ENCODE data around the gene LCP1. TPM values are rescaled to one million over a fixed set of nuclear protein-coding genes. Genes with fewer than 3 reads are reported as not detected.

LCP1 gene
- total RNA-seq, 1 experiment from 2014 or later: 1.5 TPM

GRCh38 chr13:46171217-46171616, 10.8 kb downstream of the LCP1 start:
- no TSS peak for BruUV-seq (replicated peaks)
- TF ChIP-seq SIN3A (IDR thresholded peaks at IDR 0.05; ENCODE audit: borderline replicate concordance, insufficient read depth, low read depth, low read length) (no peak), TCF7L2 (IDR thresholded peaks at IDR 0.05; ENCODE audit: low read depth, low read length) (no peak)
- Histone ChIP-seq H3K4me1 (ENCODE audit: control insufficient read depth, insufficient read depth, low read length) (no peaks in the 10 kb centered on the region), H3K9me3 (ENCODE audit: control insufficient read depth, insufficient read depth, low read depth, low read length) (no peaks in the 10 kb centered on the region), H3K27ac (ENCODE audit: low read length) (no peak overlapping the region), H3K36me3 (ENCODE audit: control insufficient read depth, insufficient read depth, low read length) (no peaks in the 10 kb centered on the region), H3K27me3 (ENCODE audit: control insufficient read depth, insufficient read depth, low read length) (no peaks in the 10 kb centered on the region; the same call in 1 of the 2 replicates), H3K4me3 (ENCODE audit: low read depth in 2 of 2, low read length in 2 of 2) (no peak overlapping the region)
- ATAC-seq (no peak), DNase-seq (ENCODE audit: low read depth, low spot score) (no peak)
- CTCF ChIA-PET: interaction anchor here (0.6 kb wide), 1 partner anchor 263 kb away, joined by 3 read pairs; no protein-coding TSS in a partner anchor
- intact Hi-C loops (cut with micrococcal nuclease; ENCODE audit: unreplicated experiment) (no loop called here), in situ Hi-C loops (cut with HindIII; ENCODE audit: low pct_unique_long_range_greater_than_20kb, low sequenced_read_pairs) (no loop called here)
- POLR2A ChIA-PET: interaction anchor here (0.6 kb wide), 1 partner anchor 10 kb away, joined by 11 read pairs; no protein-coding TSS in a partner anchor

- no TSS peak for BruUV-seq (replicated peaks)
- TF ChIP-seq, protein P1, sequence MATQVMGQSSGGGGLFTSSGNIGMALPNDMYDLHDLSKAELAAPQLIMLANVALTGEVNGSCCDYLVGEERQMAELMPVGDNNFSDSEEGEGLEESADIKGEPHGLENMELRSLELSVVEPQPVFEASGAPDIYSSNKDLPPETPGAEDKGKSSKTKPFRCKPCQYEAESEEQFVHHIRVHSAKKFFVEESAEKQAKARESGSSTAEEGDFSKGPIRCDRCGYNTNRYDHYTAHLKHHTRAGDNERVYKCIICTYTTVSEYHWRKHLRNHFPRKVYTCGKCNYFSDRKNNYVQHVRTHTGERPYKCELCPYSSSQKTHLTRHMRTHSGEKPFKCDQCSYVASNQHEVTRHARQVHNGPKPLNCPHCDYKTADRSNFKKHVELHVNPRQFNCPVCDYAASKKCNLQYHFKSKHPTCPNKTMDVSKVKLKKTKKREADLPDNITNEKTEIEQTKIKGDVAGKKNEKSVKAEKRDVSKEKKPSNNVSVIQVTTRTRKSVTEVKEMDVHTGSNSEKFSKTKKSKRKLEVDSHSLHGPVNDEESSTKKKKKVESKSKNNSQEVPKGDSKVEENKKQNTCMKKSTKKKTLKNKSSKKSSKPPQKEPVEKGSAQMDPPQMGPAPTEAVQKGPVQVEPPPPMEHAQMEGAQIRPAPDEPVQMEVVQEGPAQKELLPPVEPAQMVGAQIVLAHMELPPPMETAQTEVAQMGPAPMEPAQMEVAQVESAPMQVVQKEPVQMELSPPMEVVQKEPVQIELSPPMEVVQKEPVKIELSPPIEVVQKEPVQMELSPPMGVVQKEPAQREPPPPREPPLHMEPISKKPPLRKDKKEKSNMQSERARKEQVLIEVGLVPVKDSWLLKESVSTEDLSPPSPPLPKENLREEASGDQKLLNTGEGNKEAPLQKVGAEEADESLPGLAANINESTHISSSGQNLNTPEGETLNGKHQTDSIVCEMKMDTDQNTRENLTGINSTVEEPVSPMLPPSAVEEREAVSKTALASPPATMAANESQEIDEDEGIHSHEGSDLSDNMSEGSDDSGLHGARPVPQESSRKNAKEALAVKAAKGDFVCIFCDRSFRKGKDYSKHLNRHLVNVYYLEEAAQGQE (IDR thresholded peaks at IDR 0.05; ENCODE audit: insufficient read depth in 1 of 2, low read depth in 2 of 2, low read length in 1 of 2): no peak
- TF ChIP-seq POLR2AphosphoS5 (IDR thresholded peaks at IDR 0.05; ENCODE audit: low read depth, low read length) (no peak), TCF7L2 (IDR thresholded peaks at IDR 0.05; ENCODE audit: low read depth, low read length) (no peak), SIN3A (IDR thresholded peaks at IDR 0.05; ENCODE audit: borderline replicate concordance, insufficient read depth, low read depth, low read length) (no peak), CTCF (IDR thresholded peaks at IDR 0.05) (no peak)
- Histone ChIP-seq H3K36me3 (ENCODE audit: control insufficient read depth, insufficient read depth, low read length) (no peaks in the 10 kb centered on the region), H3K9me3 (ENCODE audit: control insufficient read depth, insufficient read depth, low read depth, low read length) (no peaks in the 10 kb centered on the region), H3K4me1 (ENCODE audit: control insufficient read depth, insufficient read depth, low read length) (no peaks in the 10 kb centered on the region), H3K27ac (ENCODE audit: low read length) (no peak overlapping the region), H3K4me3 (ENCODE audit: low read depth in 2 of 2, low read length in 2 of 2) (no peak overlapping the region), H3K27me3 (ENCODE audit: control insufficient read depth, insufficient read depth, low read length) (no peaks in the 10 kb centered on the region; the same call in 1 of the 2 replicates)
- POLR2A ChIA-PET: interaction anchor here (0.6 kb wide), 1 partner anchor 9 kb away, joined by 11 read pairs; no protein-coding TSS in a partner anchor
- ATAC-seq (no peak), DNase-seq (ENCODE audit: low read depth, low spot score) (no peak)
- CTCF ChIA-PET: no interaction called here
- in situ Hi-C loops (cut with HindIII; ENCODE audit: low pct_unique_long_range_greater_than_20kb, low sequenced_read_pairs): no loop called here
- intact Hi-C loops (cut with micrococcal nuclease; ENCODE audit: unreplicated experiment): no loop called here
These were observed 11.3 kb downstream of the LCP1 start for GRCh38 chr13:46170687-46171086.

DNA sequence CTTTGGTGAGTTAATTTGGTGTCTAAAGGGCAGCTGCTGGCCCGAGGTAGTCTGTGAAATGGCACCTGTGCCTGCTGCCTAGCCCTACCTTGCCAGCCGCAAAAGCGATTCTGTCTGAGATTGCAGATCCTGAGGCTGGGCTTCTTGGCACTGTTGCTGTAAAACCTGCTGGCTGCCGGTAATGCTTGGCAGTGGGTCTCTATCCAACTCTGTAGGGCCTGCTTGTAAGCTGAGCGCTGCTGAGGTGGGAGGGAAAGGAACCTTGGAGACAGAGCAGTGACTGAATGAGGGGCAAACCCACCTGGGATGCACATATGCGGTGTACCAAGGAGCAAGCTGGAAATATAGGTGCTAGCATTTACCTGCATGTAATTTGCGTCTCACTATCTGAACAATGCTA, 11.7 kb downstream of the LCP1 start:
- ChIA-PET CTCF (no interaction called here), POLR2A (no interaction called here)
- Histone ChIP-seq H3K27me3 (ENCODE audit: control insufficient read depth, insufficient read depth, low read length) (no peaks in the 10 kb centered on the region), H3K9me3 (ENCODE audit: control insufficient read depth, insufficient read depth, low read depth, low read length) (no peaks in the 10 kb centered on the region), H3K27ac (ENCODE audit: low read length) (no peak overlapping the region), H3K4me1 (ENCODE audit: control insufficient read depth, insufficient read depth, low read length) (no peaks in the 10 kb centered on the region), H3K4me3 (ENCODE audit: low read depth in 2 of 2, low read length in 2 of 2) (no peak overlapping the region), H3K36me3 (ENCODE audit: control insufficient read depth, insufficient read depth, low read length) (no peaks in the 10 kb centered on the region)
- no peak for DNase-seq (ENCODE audit: low read depth, low spot score)
- TF ChIP-seq, protein P1 (IDR thresholded peaks at IDR 0.05; ENCODE audit: insufficient read depth in 1 of 2, low read depth in 2 of 2, low read length in 1 of 2): no peak
- TF ChIP-seq SIN3A (IDR thresholded peaks at IDR 0.05; ENCODE audit: borderline replicate concordance, insufficient read depth, low read depth, low read length) (no peak), TCF7L2 (IDR thresholded peaks at IDR 0.05; ENCODE audit: low read depth, low read length) (no peak)
- in situ Hi-C loops (cut with HindIII; ENCODE audit: low pct_unique_long_range_greater_than_20kb, low sequenced_read_pairs): no loop called here
- intact Hi-C loops (cut with micrococcal nuclease; ENCODE audit: unreplicated experiment): no loop called here
- ATAC-seq: no peak
- BruUV-seq (replicated peaks): no TSS peak

Data from Panc1 (cell line).